Heart left ventricle (tissue), 16 donors: ENCODE results near the gene EPHX1. TPM values are rescaled to one million over a fixed set of nuclear protein-coding genes. Genes with fewer than 3 reads are reported as not detected.
"Not testable (repeated sequence)": the region's sequence is repeated elsewhere in the genome, so short reads cannot be mapped to it uniquely, and the experiment has no call there.

Experiments used
- ATAC-seq, 4 donors: fragments of 200-7000 bp; cut with Tn5 transposase; one replicate each; pipeline ENCODE4 v1.9.1; 2020 to 2022; ENCODE audit warnings: moderate library complexity in 4 of 4, mild to moderate bottlenecking in 3 of 4, moderate number of reproducible peaks in 1 of 4
- DNase-seq, 5 donors: peaks; one replicate each; pipeline ENCODE4 v3.0.0-alpha.2; 2020
- H3K27ac ChIP-seq, 12 donors: fragments of 200-600 bp; sonication (generic) in 4 of 12; one replicate each; pipeline versions ENCODE4 v1.5.0 to v1.8.0; 2016 to 2022; ENCODE audit warnings: mild to moderate bottlenecking in 2 of 12
- H3K27me3 ChIP-seq, 9 donors: fragments of 200-600 bp; sonication (generic) in 2 of 9; one replicate each; pipeline versions ENCODE4 v1.5.1 to v1.8.0; 2016 to 2022; ENCODE audit warnings: mild to moderate bottlenecking in 3 of 9
- H3K36me3 ChIP-seq, 9 donors: fragments of 200-600 bp; sonication (generic) in 2 of 9; one replicate each; pipeline versions ENCODE4 v1.5.0 to v1.8.0; 2018 to 2022; ENCODE audit warnings: mild to moderate bottlenecking in 2 of 9
- H3K4me1 ChIP-seq, 12 donors: fragments of 200-600 bp; sonication (generic) in 4 of 12; one replicate each; pipeline versions ENCODE4 v1.5.0 to v1.8.0; 2016 to 2022; ENCODE audit warnings: mild to moderate bottlenecking in 3 of 12
- H3K4me3 ChIP-seq, 12 donors: fragments of 200-600 bp; sonication (generic) in 4 of 12; one replicate each; pipeline versions ENCODE4 v1.5.0 to v1.8.0; 2017 to 2022; ENCODE audit warnings: mild to moderate bottlenecking in 9 of 12, moderate library complexity in 4 of 12
- H3K9me3 ChIP-seq, 12 donors: fragments of 200-600 bp; sonication (generic) in 4 of 12; one replicate each; pipeline versions ENCODE4 v1.5.0 to v1.8.0; 2016 to 2022; ENCODE audit warnings: mild to moderate bottlenecking in 1 of 12
- CTCF ChIP-seq, 12 donors: fragments of 200-600 bp; sonication (generic) in 4 of 12; IDR thresholded peaks; one replicate each; pipeline versions ENCODE4 v1.5.0 to v1.8.0; 2018 to 2022; ENCODE audit warnings: antibody characterized with exemption in 12 of 12, mild to moderate bottlenecking in 5 of 12
- POLR2A ChIP-seq, 2 donors: fragments of 450-650 bp; IDR thresholded peaks; one replicate each; pipeline ENCODE4 v1.6.1; 2017; ENCODE audit warnings: antibody characterized with exemption in 2 of 2, mild to moderate bottlenecking in 2 of 2, moderate library complexity in 2 of 2
- WGBS, 4 donors: extraction: QIAGEN DNeasy Blood & Tissue Kit in 2 of 4; methylation state at CpG; one replicate each; pipeline versions ENCODE4 v1.1.5 to v1.1.7; 2013 to 2018; 5-methylcytosine and 5-hydroxymethylcytosine counted together
- intact Hi-C, 10 donors: fragments of 100-400 bp; cut with DNase I; formaldehyde crosslinking; loops; one replicate each; pipeline versions ENCODE4 v1.11.1 to v1.14.2; 2022
- long read RNA-seq, 3 donors: library from polyadenylated mRNA; unstranded; transcript quantifications; one replicate each; pipeline ENCODE4 v2.0.0, GENCODE V29; 2020 to 2021
- polyA plus RNA-seq, 2 donors: library from polyadenylated mRNA; stranded (reverse); fragments of 200-250 nt; gene quantifications; one replicate each; pipeline ENCODE4 v1.2.3, GENCODE V29; 2013
- total RNA-seq, 9 donors: library from RNA; depleted of rRNA in 2 of 9; stranded (reverse); fragments of >200 nt in 2 of 9; fragmentation: NEBNext Ultra II Directional in 3 of 9; extraction: Animal tissue kit (Norgen Biotek cat#: 25700) in 3 of 9; gene quantifications; one replicate each; pipeline versions ENCODE4 v1.1.0 to v1.2.4, GENCODE V29; 2016 to 2023
- donor health status: ischemic (EF 13 %, LVEDD 7.1; RV severe dilation, severe dysfunction).
- donor health status: healthy with polysubstance abuse.
- donor health status: DM: no; HTN: yes; CAD: no.
- donor health status: DM: no; HTN: no; CAD: no.
- donor health status: ischemic (EF 25% LVEDD 6.9; RV normal size, moderate dysfunction).
- donor health status: ischemic (EF 25% LVEDD 5.7; RV mildly dilated, moderate dysfunction).
- donor health status: healthy.
- donor health status: DM: yes; HTN: yes; CAD: no.
- donor health status: ischemic (EF 35%, LVEDD 5.7; RV mildly dilated, moderate dysfunction).
- donor health status: nonischemic (EF 11% LVEDD 7.7; RV severe dilation, severe dysfunction).
- donor health status: DM: yes; HTN: yes; CAD: no.
- donor health status: PGD.
- donor health status: ischemic (EF 29% LVEDD 5.4; RV normal size, mild dysfunction).
- donor health status: nonischemic (EF 23%, LVEDD 6.1; RV moderate dilation, normal function).

EPHX1 gene
- total RNA-seq (10 to 100 TPM; 29.0 to 96.8 (median 47.0) TPM), polyA plus RNA-seq (10 to 100 TPM; 22.2 to 36.1 TPM)
- long read RNA-seq, donor 1, transcript EPHX1-201 (9 exons, 1,660 nt): major isoform, 8 of 17 reads
- long read RNA-seq, donor 1, partial matches to known transcripts: 8 of 17 reads
- long read RNA-seq, donor 1, other reads (novel, unspliced or antisense): 0 of 17 reads
- long read RNA-seq, donor 2, transcript EPHX1-201 (9 exons, 1,660 nt): major isoform, 8 of 12 reads
- long read RNA-seq, donor 2, partial matches to known transcripts: 3 of 12 reads
- long read RNA-seq, donor 2, other reads (novel, unspliced or antisense): 1 of 12 reads
- long read RNA-seq, donor 3, transcript EPHX1-201 (9 exons, 1,660 nt): major isoform, 10 of 14 reads
- long read RNA-seq, donor 3, partial matches to known transcripts: 2 of 14 reads
- long read RNA-seq, donor 3, other reads (novel, unspliced or antisense): 1 of 14 reads

- Histone ChIP-seq H3K9me3 (no peaks in the 10 kb centered on the region), H3K4me1 (peaks cover 13 to 52% (median 38%) of the 10 kb centered on the region in 12 donors), H3K27ac (peak within 1 kb of the TSS; percentile 41 to 96 (median 88)), H3K36me3 (no peaks in the 10 kb centered on the region), H3K27me3 (no peaks in the 10 kb centered on the region), H3K4me3 (peak within 1 kb of the TSS; percentile 38 to 95 (median 74))
- TF ChIP-seq POLR2A (IDR thresholded peaks at IDR 0.05): peak in 1 of 2 donors; percentile 83
- peak in 9 of 12 donors; percentile 10 to 59 (median 43) for TF ChIP-seq CTCF (IDR thresholded peaks at IDR 0.05)
- 0 to 1% (median 1%) methylated on average over 25 to 80 of the region's 80 CpGs for WGBS, 4 donors
- intact Hi-C loops: loop anchor here (1.0 to 10.0 kb wide), 8 partner anchors 25 to 105 kb away; partner anchors contain the start of genes SRP9 (in 7 of the 10) and TMEM63A (in 2 of the 10)
- peak; percentile 87 to 95 (median 92) for ATAC-seq
- DNase-seq: peak; percentile 93 to 95 (median 94)
Observed at GRCh38 chr1:225809842-225810578, at the start of gene EPHX1. Gene EPHX1, plus strand, starts transcription at chr1:225810124. Its CDS starts 18,606 bp downstream, at chr1:225828730.

GRCh38 chr1:225760531-225760930, 49.4 kb upstream of the EPHX1 start:
- TF ChIP-seq POLR2A (IDR thresholded peaks at IDR 0.05): no peak
- TF ChIP-seq CTCF (IDR thresholded peaks at IDR 0.05): no peak
- Histone ChIP-seq H3K9me3 (no peaks in the 10 kb centered on the region), H3K27me3 (no peaks in the 10 kb centered on the region), H3K36me3 (no peaks in the 10 kb centered on the region), H3K27ac (no peak overlapping the region), H3K4me3 (no peak overlapping the region), H3K4me1 (peaks cover 3 to 68% (median 45%) of the 10 kb centered on the region in 12 donors)
- no peak for ATAC-seq
- 97 to 100% (median 98%) methylated on average over 6 of the region's 6 CpGs for WGBS, 4 donors
- no peak for DNase-seq
- intact Hi-C loops: loop anchor here in 2 of 10 donors (5.0 to 10.0 kb wide), 2 partner anchors 66 to 108 kb away; partner anchors contain the start of gene ENAH (in 1 of the 2)

GRCh38 chr1:225761395-225761794, 48.5 kb upstream of the EPHX1 start:
- not testable (repeated sequence) for H3K27me3 ChIP-seq, H3K4me3 ChIP-seq, H3K36me3 ChIP-seq, H3K9me3 ChIP-seq, DNase-seq, ATAC-seq
- peaks cover 3 to 61% (median 41%) of the 10 kb centered on the region in 12 donors for H3K4me1 ChIP-seq
- intact Hi-C loops: loop anchor here in 2 of 10 donors (5.0 to 10.0 kb wide), 2 partner anchors 67 to 109 kb away; partner anchors contain the start of gene ENAH (in 1 of the 2)
- WGBS, 4 donors: 94 to 99% (median 95%) methylated on average over 6 of the region's 6 CpGs
- H3K27ac ChIP-seq: peak overlapping the region in 1 of 12 donors; percentile 69

GRCh38 chr1:225762002-225762441, 47.9 kb upstream of the EPHX1 start:
- H3K4me1 ChIP-seq: peaks cover 5 to 61% (median 42%) of the 10 kb centered on the region in 12 donors
- H3K9me3 ChIP-seq: no peaks in the 10 kb centered on the region
- 48 to 68% (median 56%) methylated on average over 5 of the region's 5 CpGs for WGBS, 4 donors
- DNase-seq (no peak), ATAC-seq (peak in 1 of 4 donors; percentile 23)
- H3K4me3 ChIP-seq: no peak overlapping the region
- intact Hi-C loops: loop anchor here in 2 of 10 donors (5.0 to 10.0 kb wide), 2 partner anchors 67 to 110 kb away; partner anchors contain the start of gene ENAH (in 1 of the 2)
- H3K27ac ChIP-seq: peak overlapping the region in 9 of 12 donors; percentile 8 to 79 (median 64)
- H3K36me3 ChIP-seq: no peaks in the 10 kb centered on the region
- H3K27me3 ChIP-seq: no peaks in the 10 kb centered on the region
- TF ChIP-seq CTCF (IDR thresholded peaks at IDR 0.05): no peak
- no peak for TF ChIP-seq POLR2A (IDR thresholded peaks at IDR 0.05)
